B cell (primary cell): ENCODE results near the gene CERS6. TPM values are rescaled to one million over a fixed set of nuclear protein-coding genes. Genes with fewer than 3 reads are reported as not detected.

Experiments used
- ATAC-seq: fragments of 200-7000 bp; cut with Tn5 transposase; one replicate; pipeline ENCODE4 v1.10.0; 2021; ENCODE audit warnings: low read depth, mild to moderate bottlenecking, moderate number of reproducible peaks, moderate library complexity
- CTCF ChIA-PET: fragments of 350-600 bp; sonication (Branson Sonifier 250); formaldehyde crosslinking; loops from one replicate; lab custom pipeline; 2021; ENCODE audit warnings: antibody characterized with exemption, inconsistent platforms; lab: Charles Lee
- POLR2A ChIA-PET: fragments of 350-600 bp; sonication (Branson Sonifier 250); formaldehyde crosslinking; loops from one replicate; lab custom pipeline; 2021; ENCODE audit warnings: antibody characterized with exemption; lab: Charles Lee
- DNase-seq: peaks from one replicate; pipeline ENCODE4 v3.0.0; 2013
- H2AFZ ChIP-seq: 2 replicates; pipeline ENCODE4 v1.6.1; 2012; ENCODE audit warnings: mild to moderate bottlenecking, low read depth, low read length; ENCODE audit not compliant: insufficient read depth, poor library complexity, severe bottlenecking
- H3K27ac ChIP-seq, 2 donors: 1 replicate in 1 of 2; 2 replicates in 1 of 2; pipeline ENCODE4 v1.5.1; 2012 to 2013; ENCODE audit warnings: low read length in 2 of 2, mild to moderate bottlenecking in 2 of 2, moderate library complexity in 1 of 2
- H3K27me3 ChIP-seq, 4 experiments: fragments of 200-600 bp in 1 of 4; sonication (generic) in 1 of 4; replicated peaks in 1 of 4; 1 replicate in 2 of 4; 2 replicates in 2 of 4; pipeline versions ENCODE4 v1.6.1 to v1.7.0; 2013 to 2016; ENCODE audit warnings: low read length in 3 of 4, mild to moderate bottlenecking in 2 of 4, mixed read lengths in 1 of 4, moderate library complexity in 1 of 4; ENCODE audit not compliant: insufficient read depth in 4 of 4, control insufficient read depth in 3 of 4; ENCODE audit errors: control extremely low read depth in 1 of 4
- H3K36me3 ChIP-seq, 2 experiments: replicated peaks in 1 of 2; 1 replicate in 1 of 2; 2 replicates in 1 of 2; pipeline versions ENCODE4 v1.6.1 to v1.7.1; 2013; ENCODE audit warnings: low read length in 1 of 2; ENCODE audit not compliant: insufficient read depth in 2 of 2, control insufficient read depth in 1 of 2; ENCODE audit errors: control extremely low read depth in 1 of 2, extremely low read depth in 1 of 2
- H3K4me1 ChIP-seq, 2 donors: fragments of 200-600 bp in 1 of 2; sonication (generic) in 1 of 2; 1 replicate in 1 of 2; 2 replicates in 1 of 2; pipeline versions ENCODE4 v1.5.1 to v1.6.1; 2013 to 2017; ENCODE audit warnings: low read length in 2 of 2; ENCODE audit not compliant: control insufficient read depth in 2 of 2, insufficient read depth in 2 of 2
- H3K4me2 ChIP-seq: replicated peaks from 2 replicates; pipeline ENCODE3; 2012; ENCODE audit warnings: mild to moderate bottlenecking, low read depth, low read length; ENCODE audit not compliant: poor library complexity, severe bottlenecking
- H3K4me3 ChIP-seq, 5 experiments: fragments of 200-600 bp in 1 of 5; sonication (generic) in 1 of 5; 1 replicate in 3 of 5; 2 replicates in 2 of 5; pipeline versions ENCODE4 v1.5.1 to v1.7.0; 2011 to 2016; ENCODE audit warnings: low read length in 4 of 5, mild to moderate bottlenecking in 4 of 5, low read depth in 2 of 5, control low read depth in 1 of 5, moderate library complexity in 1 of 5; ENCODE audit not compliant: insufficient read depth in 1 of 5; ENCODE audit errors: control extremely low read depth in 1 of 5, extremely low read depth in 1 of 5
- H3K79me2 ChIP-seq: fragments of 200-600 bp; sonication (generic); one replicate; pipeline ENCODE4 v1.6.0; 2016; ENCODE audit warnings: low read length; ENCODE audit not compliant: control insufficient read depth, insufficient read depth
- H3K9ac ChIP-seq: fragments of 200-600 bp; sonication (generic); 2 replicates; pipeline ENCODE4 v1.6.1; 2017; ENCODE audit warnings: mild to moderate bottlenecking, low read length, moderate library complexity
- H3K9me3 ChIP-seq, 3 donors: one replicate each; pipeline versions ENCODE4 v1.6.1 to v1.7.1; 2013; ENCODE audit warnings: low read length in 2 of 3; ENCODE audit not compliant: control insufficient read depth in 2 of 3, insufficient read depth in 1 of 3; ENCODE audit errors: control extremely low read depth in 1 of 3
- H4K20me1 ChIP-seq: 2 replicates; pipeline ENCODE4 v1.6.0; 2012; ENCODE audit warnings: mild to moderate bottlenecking, low read length; ENCODE audit not compliant: insufficient read depth, control insufficient read depth, poor library complexity, severe bottlenecking
- H3K27ac Mint-ChIP-seq: one replicate; pipeline ENCODE4 v1.8.0; 2021; ENCODE audit warnings: mixed read lengths
- H3K27me3 Mint-ChIP-seq: one replicate; pipeline ENCODE4 v1.8.0; 2021; ENCODE audit warnings: mixed read lengths
- H3K4me1 Mint-ChIP-seq: one replicate; pipeline ENCODE4 v1.8.0; 2021; ENCODE audit warnings: mixed read lengths
- H3K4me3 Mint-ChIP-seq: one replicate; pipeline ENCODE4 v1.8.0; 2021; ENCODE audit warnings: mixed read lengths
- H3K9me3 Mint-ChIP-seq: one replicate; pipeline ENCODE4 v1.8.0; 2022; ENCODE audit warnings: mixed read lengths; ENCODE audit not compliant: insufficient read depth
- CTCF ChIP-seq: fragments of 200-600 bp; IDR thresholded peaks from one replicate; pipeline ENCODE4 v1.8.0; 2022; ENCODE audit warnings: antibody characterized with exemption, mild to moderate bottlenecking
- EZH2 ChIP-seq: IDR thresholded peaks from 2 replicates; pipeline ENCODE4 v1.6.1; 2012; ENCODE audit warnings: borderline replicate concordance, low read depth, mild to moderate bottlenecking, moderate library complexity, low read length; ENCODE audit not compliant: insufficient read depth, poor library complexity, severe bottlenecking
- WGBS: methylation state at CpG from one replicate; pipeline ENCODE4 v1.1.5; 2013; ENCODE audit warnings: missing lambda C conversion rate; ENCODE audit not compliant: insufficient coverage; 5-methylcytosine and 5-hydroxymethylcytosine counted together
- intact Hi-C: fragments of 100-400 bp; cut with micrococcal nuclease; formaldehyde crosslinking; loops from one replicate; pipeline ENCODE4 v1.10.0; 2022
- polyA plus RNA-seq: library from polyadenylated mRNA; depleted of rRNA; stranded (reverse); fragments of >200 nt; gene quantifications from 2 replicates; pipeline ENCODE4 v1.2.3, GENCODE V29; 2012
- total RNA-seq, 2 donors: library from RNA; stranded (reverse); fragments of 120-200 nt in 1 of 2; gene quantifications; 1 replicate in 1 of 2; 2 replicates in 1 of 2; pipeline versions ENCODE4 v1.2.3 to v1.2.4, GENCODE V29; 2013 to 2022

Gene CERS6
- total and polyA plus RNA-seq, 2 donors (not counting 1 experiment from before 2014, with no cell fraction given): 2.2 to 5.5 TPM

- POLR2A ChIA-PET: no interaction called here
- H3K27ac Mint-ChIP-seq: no peak overlapping the region
Observed at GRCh38 chr2:168529054-168529833, 73.2 kb downstream of the CERS6 start.

More at GRCh38 chr2:168529054-168529833, 73.2 kb downstream of the CERS6 start:
- Histone ChIP-seq H3K9ac (no peak overlapping the region), H2AFZ (no peak overlapping the region), H3K36me3 (no peaks in the 10 kb centered on the region), H3K4me3 (no peak overlapping the region), H3K27me3 (no peaks in the 10 kb centered on the region), H3K27ac (no peak overlapping the region), H3K4me1 (peaks cover 28 to 38% of the 10 kb centered on the region in 2 donors), H4K20me1 (no peaks in the 10 kb centered on the region), H3K4me2 (no peak overlapping the region), H3K9me3 (no peaks in the 10 kb centered on the region), H3K79me2 (peaks cover 37% of the 10 kb centered on the region)
- no peaks in the 10 kb centered on the region for H3K27me3 Mint-ChIP-seq
- CTCF ChIA-PET: no interaction called here
- no peaks in the 10 kb centered on the region for H3K9me3 Mint-ChIP-seq
- no peak overlapping the region for H3K4me3 Mint-ChIP-seq
- H3K4me1 Mint-ChIP-seq: peaks cover 60% of the 10 kb centered on the region
- DNase-seq (no peak), ATAC-seq (no peak)
- intact Hi-C loops: no loop called here
- TF ChIP-seq EZH2 (no peak), CTCF (no peak)
- no CpG with 5 or more reads among the region's 2 CpGs for WGBS
